Mesenchymal stem cell (in vitro differentiated cells and primary cell): ENCODE measurements around the gene IFI27L2.

Source experiments
- DNase-seq: peaks from one replicate; pipeline ENCODE4 v3.0.0-alpha.2; 2013
- H2AFZ ChIP-seq: one replicate; pipeline ENCODE4 v1.6.1; 2013; ENCODE audit warnings: low read depth, mild to moderate bottlenecking, control low read depth, inconsistent platforms, low read length, moderate library complexity
- H2AK5ac ChIP-seq: 2 replicates; pipeline ENCODE4 v1.6.1; 2013; ENCODE audit warnings: low read length, moderate library complexity, mild to moderate bottlenecking, inconsistent platforms; ENCODE audit not compliant: severe bottlenecking
- H2BK120ac ChIP-seq: one replicate; pipeline ENCODE4 v1.6.1; 2013; ENCODE audit warnings: low read depth, mild to moderate bottlenecking, inconsistent platforms, low read length, moderate library complexity
- H2BK12ac ChIP-seq, 2 experiments: one replicate each; pipeline ENCODE4 v1.6.1; 2013; ENCODE audit warnings: inconsistent platforms in 2 of 2, low read length in 2 of 2, mild to moderate bottlenecking in 2 of 2, moderate library complexity in 2 of 2, control low read depth in 1 of 2
- H2BK15ac ChIP-seq: one replicate; pipeline ENCODE4 v1.6.1; 2013; ENCODE audit warnings: mild to moderate bottlenecking, low read depth, inconsistent platforms; ENCODE audit not compliant: poor library complexity, severe bottlenecking
- H2BK5ac ChIP-seq: 2 replicates; pipeline ENCODE4 v1.6.1; 2013; ENCODE audit warnings: low read depth, mild to moderate bottlenecking, low read length, control low read depth, inconsistent platforms; ENCODE audit not compliant: poor library complexity, severe bottlenecking
- H3K14ac ChIP-seq, 2 experiments: one replicate each; pipeline ENCODE4 v1.6.1; 2013; ENCODE audit warnings: inconsistent platforms in 2 of 2, low read length in 2 of 2, control low read depth in 1 of 2, mild to moderate bottlenecking in 1 of 2, moderate library complexity in 1 of 2
- H3K18ac ChIP-seq, 2 experiments: one replicate each; pipeline ENCODE4 v1.6.1; 2013; ENCODE audit warnings: inconsistent platforms in 2 of 2, low read length in 2 of 2, control low read depth in 1 of 2, low read depth in 1 of 2, mild to moderate bottlenecking in 1 of 2
- H3K23ac ChIP-seq, 2 experiments: one replicate each; pipeline ENCODE4 v1.6.1; 2013; ENCODE audit warnings: inconsistent platforms in 2 of 2, low read length in 2 of 2, mild to moderate bottlenecking in 2 of 2, moderate library complexity in 2 of 2, control low read depth in 1 of 2
- H3K27ac ChIP-seq: 2 replicates; pipeline ENCODE4 v1.5.1; 2013; ENCODE audit warnings: mild to moderate bottlenecking, moderate library complexity, low read length, control low read depth, inconsistent platforms; ENCODE audit not compliant: poor library complexity, severe bottlenecking
- H3K27me3 ChIP-seq, 2 experiments: 2 replicates each; pipeline versions ENCODE4 v1.6.1 to v1.7.0; 2013; ENCODE audit warnings: low read length in 2 of 2, mild to moderate bottlenecking in 2 of 2, moderate library complexity in 2 of 2, control low read depth in 1 of 2, inconsistent platforms in 1 of 2; ENCODE audit not compliant: control insufficient read depth in 1 of 2, insufficient read depth in 1 of 2
- H3K36me3 ChIP-seq, 2 experiments: 2 replicates each; pipeline versions ENCODE4 v1.6.1 to v1.7.0; 2013; ENCODE audit warnings: low read length in 2 of 2, control low read depth in 1 of 2, inconsistent platforms in 1 of 2, low read depth in 1 of 2, mild to moderate bottlenecking in 1 of 2; ENCODE audit not compliant: insufficient read depth in 2 of 2, control insufficient read depth in 1 of 2
- H3K4ac ChIP-seq, 2 experiments: one replicate each; pipeline ENCODE4 v1.6.1; 2013; ENCODE audit warnings: inconsistent platforms in 2 of 2, low read length in 2 of 2, mild to moderate bottlenecking in 2 of 2, moderate library complexity in 2 of 2, control low read depth in 1 of 2, low read depth in 1 of 2
- H3K4me1 ChIP-seq: 2 replicates; pipeline ENCODE4 v1.6.1; 2013; ENCODE audit warnings: low read depth, low read length, control low read depth; ENCODE audit not compliant: control insufficient read depth, insufficient read depth
- H3K4me2 ChIP-seq: 2 replicates; pipeline ENCODE4 v1.6.1; 2013; ENCODE audit warnings: low read length, mild to moderate bottlenecking, inconsistent platforms; ENCODE audit not compliant: poor library complexity, severe bottlenecking
- H3K4me3 ChIP-seq, 2 experiments: 2 replicates each; pipeline versions ENCODE4 v1.5.1 to v1.7.0; 2013; ENCODE audit warnings: low read length in 2 of 2, mild to moderate bottlenecking in 2 of 2, control low read depth in 1 of 2, low read depth in 1 of 2; ENCODE audit not compliant: insufficient read depth in 1 of 2
- H3K79me1 ChIP-seq: replicated peaks from 2 replicates; pipeline ENCODE4 v1.6.1; 2013; ENCODE audit warnings: mild to moderate bottlenecking, control low read depth, low read length, inconsistent platforms; ENCODE audit not compliant: poor library complexity, severe bottlenecking
- H3K9ac ChIP-seq: 2 replicates; pipeline ENCODE4 v1.7.0; 2013; ENCODE audit warnings: mild to moderate bottlenecking, low read length, moderate library complexity
- H3K9me3 ChIP-seq: 2 replicates; pipeline ENCODE4 v1.7.0; 2013; ENCODE audit warnings: mild to moderate bottlenecking, low read length; ENCODE audit not compliant: control insufficient read depth
- H4K8ac ChIP-seq: one replicate; pipeline ENCODE4 v1.6.1; 2013; ENCODE audit warnings: inconsistent platforms, mild to moderate bottlenecking, low read length, moderate library complexity
- H4K91ac ChIP-seq: one replicate; pipeline ENCODE4 v1.6.1; 2013; ENCODE audit warnings: mild to moderate bottlenecking, low read length, inconsistent platforms
- WGBS: methylation state at CpG from one replicate; pipeline ENCODE4 v1.1.7; 2013; ENCODE audit warnings: mixed read lengths; 5-methylcytosine and 5-hydroxymethylcytosine counted together

The IFI27L2 gene

GRCh38 chr14:94099006-94099405 lies 30.4 kb downstream of the IFI27L2 start:
- Histone ChIP-seq H3K9ac (no peak overlapping the region), H3K23ac (no peak overlapping the region), H2AK5ac (no peak overlapping the region), H3K14ac (no peak overlapping the region), H2BK5ac (no peak overlapping the region), H2AFZ (no peak overlapping the region), H2BK15ac (no peak overlapping the region), H3K4me3 (no peak overlapping the region), H3K4me2 (no peak overlapping the region), H4K91ac (no peak overlapping the region), H3K36me3 (peaks cover 13 to 24% of the 10 kb centered on the region in 2 experiments), H3K27ac (no peak overlapping the region), H3K9me3 (no peaks in the 10 kb centered on the region), H2BK120ac (no peak overlapping the region), H3K4ac (no peak overlapping the region), H2BK12ac (no peak overlapping the region), H4K8ac (no peak overlapping the region), H3K4me1 (peaks cover 8% of the 10 kb centered on the region), H3K18ac (no peak overlapping the region), H3K79me1 (peaks cover 6% of the 10 kb centered on the region), H3K27me3 (no peaks in the 10 kb centered on the region)
- 80% methylated on average over 6 of the region's 6 CpGs for WGBS
- DNase-seq: no peak

- Histone ChIP-seq H3K9ac (no peak overlapping the region), H4K91ac (no peak overlapping the region), H3K79me1 (peaks cover 6% of the 10 kb centered on the region), H3K23ac (no peak overlapping the region), H3K4me1 (peaks cover 8% of the 10 kb centered on the region), H3K9me3 (no peaks in the 10 kb centered on the region), H3K36me3 (peaks cover 10 to 24% of the 10 kb centered on the region in 2 experiments), H2BK12ac (no peak overlapping the region), H3K4me2 (no peak overlapping the region), H2BK120ac (no peak overlapping the region), H2AK5ac (no peak overlapping the region), H4K8ac (no peak overlapping the region), H3K4ac (no peak overlapping the region), H2BK15ac (no peak overlapping the region), H2AFZ (no peak overlapping the region), H3K14ac (no peak overlapping the region), H3K4me3 (no peak overlapping the region), H3K27me3 (no peaks in the 10 kb centered on the region), H2BK5ac (no peak overlapping the region), H3K27ac (no peak overlapping the region), H3K18ac (no peak overlapping the region)
- 79% methylated on average over 9 of the region's 10 CpGs for WGBS
- no peak for DNase-seq
Measured at GRCh38 chr14:94098326-94098992, 30.9 kb downstream of the IFI27L2 start.

GRCh38 chr14:94097091-94097490 lies 32.3 kb downstream of the IFI27L2 start:
- Histone ChIP-seq H2BK15ac (no peak overlapping the region), H4K8ac (no peak overlapping the region), H3K4ac (no peak overlapping the region), H3K36me3 (peaks cover 10 to 18% of the 10 kb centered on the region in 2 experiments), H3K9ac (no peak overlapping the region), H3K9me3 (no peaks in the 10 kb centered on the region), H2BK5ac (no peak overlapping the region), H3K18ac (no peak overlapping the region), H3K4me1 (peaks cover 8% of the 10 kb centered on the region), H4K91ac (no peak overlapping the region), H3K14ac (no peak overlapping the region), H3K27ac (no peak overlapping the region), H3K23ac (no peak overlapping the region), H2AK5ac (no peak overlapping the region), H3K4me3 (no peak overlapping the region), H3K79me1 (peaks cover 7% of the 10 kb centered on the region), H2BK120ac (no peak overlapping the region), H2BK12ac (no peak overlapping the region), H3K27me3 (no peaks in the 10 kb centered on the region), H2AFZ (no peak overlapping the region), H3K4me2 (no peak overlapping the region)
- WGBS: 100% methylated on average over 4 of the region's 4 CpGs
- no peak for DNase-seq

- DNase-seq: no peak
- Histone ChIP-seq H2AFZ (no peak overlapping the region), H2BK120ac (no peak overlapping the region)
Measured at GRCh38 chr14:94093418-94093817, 36.0 kb downstream of the IFI27L2 start.

More at GRCh38 chr14:94093418-94093817, 36.0 kb downstream of the IFI27L2 start:
- H3K4me2 ChIP-seq: no peak overlapping the region
- H3K4me3 ChIP-seq: no peak overlapping the region
- no peak overlapping the region for H2BK12ac ChIP-seq
- no peak overlapping the region for H3K14ac ChIP-seq
- H3K27ac ChIP-seq: no peak overlapping the region
- H3K9ac ChIP-seq: no peak overlapping the region
- no peaks in the 10 kb centered on the region for H3K27me3 ChIP-seq
- H3K4ac ChIP-seq: no peak overlapping the region
- H2BK5ac ChIP-seq: no peak overlapping the region
- H3K18ac ChIP-seq: no peak overlapping the region
- H3K4me1 ChIP-seq: no peaks in the 10 kb centered on the region
- WGBS: no CpG with 5 or more reads among the region's 2 CpGs
- no peaks in the 10 kb centered on the region for H3K9me3 ChIP-seq
- peaks cover 11% of the 10 kb centered on the region for H3K79me1 ChIP-seq
- no peak overlapping the region for H3K23ac ChIP-seq
- H4K91ac ChIP-seq: no peak overlapping the region
- no peak overlapping the region for H2AK5ac ChIP-seq
- H3K36me3 ChIP-seq: peaks cover 9 to 10% of the 10 kb centered on the region in 2 experiments
- H2BK15ac ChIP-seq: no peak overlapping the region
- H4K8ac ChIP-seq: no peak overlapping the region
